ENCODE results near the gene ELOF1. TPM values are rescaled to one million over a fixed set of nuclear protein-coding genes. Genes with fewer than 3 reads are reported as not detected.
A peak's percentile ranks its signal among the peaks of the same experiment; 100 is the strongest.
"Not testable (repeated sequence)": the region's sequence is repeated elsewhere in the genome, so short reads cannot be mapped to it uniquely, and the experiment has no call there.

Gene ELOF1
- total RNA-seq (2014; rRNA removed; shearing (Covaris generic); ENCODE audit: low replicate concordance) = 52.5 and 84.1 TPM in 2 replicates

DNA sequence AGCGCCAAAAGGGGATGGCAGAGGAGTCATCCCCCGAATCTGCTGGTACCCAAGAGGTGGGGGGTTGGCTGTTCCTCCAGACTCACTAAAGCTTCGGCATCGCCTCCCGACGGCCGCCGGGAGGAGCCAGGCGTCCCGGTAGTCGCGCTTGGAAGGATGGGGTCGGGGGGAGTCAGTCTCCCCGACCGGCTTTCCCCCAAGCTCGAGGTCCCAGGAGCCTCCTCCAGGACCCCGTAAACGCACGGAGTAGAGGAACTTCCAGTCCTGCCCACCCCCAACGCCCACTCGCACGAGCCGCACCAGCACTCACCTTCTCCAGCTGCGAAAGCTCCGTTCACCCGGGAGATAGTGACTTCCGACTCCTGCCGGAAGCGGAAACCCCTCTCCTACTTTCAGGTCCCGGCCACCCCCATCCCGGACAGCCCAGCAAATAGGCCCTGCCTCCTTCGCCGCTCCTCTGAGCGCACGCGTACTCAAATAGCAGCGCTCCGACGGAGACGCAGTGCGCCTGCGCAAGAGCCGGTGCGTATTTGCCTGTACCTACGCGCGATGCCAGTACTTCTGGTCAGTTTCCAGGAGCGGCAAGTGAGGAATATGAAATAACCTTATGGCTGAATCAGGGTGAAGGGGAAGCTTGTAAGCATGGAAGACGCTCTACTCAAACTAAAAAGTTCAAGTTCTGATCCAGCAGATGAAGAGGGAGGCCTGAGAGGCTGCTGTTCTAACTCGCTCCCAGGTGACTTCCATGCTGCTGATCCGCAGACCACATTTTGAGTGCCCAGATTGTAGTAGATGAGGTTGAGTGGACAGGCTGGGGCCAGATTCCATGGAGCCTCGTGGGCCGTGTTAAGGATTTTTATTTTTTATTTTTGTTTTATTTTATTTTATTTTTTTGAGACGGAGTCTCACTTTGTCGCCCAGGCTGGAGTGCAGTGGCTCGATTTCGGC, at the start of gene ELOF1:
Gene ELOF1, minus strand, starts transcription at position 350 of the 948 bp plus-strand sequence. CDS start 4,883 bp downstream, outside the sequence.
- no peaks in the 10 kb centered on the region for H3K27me3 ChIP-seq (ENCODE audit: low read length)
- peak within 1 kb of the TSS; percentile 91 for H3K9ac ChIP-seq (ENCODE audit: low read length)
- H3K79me2 ChIP-seq (ENCODE audit: low read length) = peaks cover 53% of the 10 kb centered on the region
- H3K9me2 ChIP-seq (replicated peaks; ENCODE audit: insufficient read depth, low read length) = no peaks in the 10 kb centered on the region
- H4K20me1 ChIP-seq (ENCODE audit: insufficient read depth, low read depth, low read length) = peaks cover 19% of the 10 kb centered on the region
- peak within 1 kb of the TSS; percentile 78 for H3K27ac ChIP-seq (ENCODE audit: low read length)
- H2AFZ ChIP-seq (ENCODE audit: low read length) = peak within 1 kb of the TSS; percentile 69; the same call in 1 of the 2 replicates
- H3K36me3 ChIP-seq (ENCODE audit: insufficient read depth, low read length) = peaks cover 4% of the 10 kb centered on the region; the same call in 1 of the 2 replicates
- H3K4me1 ChIP-seq (ENCODE audit: low read length) = peaks cover 26% of the 10 kb centered on the region
- no peaks in the 10 kb centered on the region for H3K9me3 ChIP-seq (ENCODE audit: low read length)
- peak; percentile 100 for DNase-seq
- H3K4me2 ChIP-seq (ENCODE audit: low read depth, low read length, poor library complexity, severe bottlenecking) = peak within 1 kb of the TSS; percentile 99
- peak within 1 kb of the TSS; percentile 94 for H3K4me3 ChIP-seq (ENCODE audit: low read length)

DNA sequence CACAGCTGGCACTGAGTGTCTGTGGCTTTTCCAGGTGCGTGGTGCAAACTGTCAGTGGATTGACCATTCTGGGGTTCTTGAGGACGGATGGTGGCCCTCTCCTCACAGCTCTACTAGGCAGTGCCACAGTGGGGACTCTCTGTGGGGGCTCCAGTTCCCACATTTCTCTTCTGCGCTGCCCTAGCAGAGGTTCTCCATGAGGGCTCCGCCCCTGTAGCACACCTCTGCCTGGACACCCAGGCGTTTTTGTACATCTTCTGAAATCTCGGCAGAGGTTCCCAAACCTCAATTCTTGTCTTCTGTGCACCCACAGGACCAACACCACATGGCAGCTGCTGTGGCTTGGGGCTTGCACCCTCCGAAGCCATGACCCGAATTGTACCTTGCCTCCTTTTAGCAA, 47.5 kb upstream of the ELOF1 start:
- no peak overlapping the region for H3K4me3 ChIP-seq (ENCODE audit: low read length)
- H4K20me1 ChIP-seq (ENCODE audit: insufficient read depth, low read depth, low read length) = no peaks in the 10 kb centered on the region
- H3K9ac ChIP-seq (ENCODE audit: low read length) = no peak overlapping the region
- H3K9me3 ChIP-seq (ENCODE audit: low read length) = peaks cover 9% of the 10 kb centered on the region
- peaks cover 40% of the 10 kb centered on the region for H3K79me2 ChIP-seq (ENCODE audit: low read length)
- no peak overlapping the region for H3K4me2 ChIP-seq (ENCODE audit: low read depth, low read length, poor library complexity, severe bottlenecking)
- H3K27ac ChIP-seq (ENCODE audit: low read length) = no peak overlapping the region
- no peaks in the 10 kb centered on the region for H3K4me1 ChIP-seq (ENCODE audit: low read length)
- no peaks in the 10 kb centered on the region for H3K9me2 ChIP-seq (replicated peaks; ENCODE audit: insufficient read depth, low read length)
- DNase-seq = no peak
- H3K36me3 ChIP-seq (ENCODE audit: insufficient read depth, low read length) = peaks cover 34% of the 10 kb centered on the region
- no peaks in the 10 kb centered on the region for H3K27me3 ChIP-seq (ENCODE audit: low read length)
- no peak overlapping the region for H2AFZ ChIP-seq (ENCODE audit: low read length)

DNA sequence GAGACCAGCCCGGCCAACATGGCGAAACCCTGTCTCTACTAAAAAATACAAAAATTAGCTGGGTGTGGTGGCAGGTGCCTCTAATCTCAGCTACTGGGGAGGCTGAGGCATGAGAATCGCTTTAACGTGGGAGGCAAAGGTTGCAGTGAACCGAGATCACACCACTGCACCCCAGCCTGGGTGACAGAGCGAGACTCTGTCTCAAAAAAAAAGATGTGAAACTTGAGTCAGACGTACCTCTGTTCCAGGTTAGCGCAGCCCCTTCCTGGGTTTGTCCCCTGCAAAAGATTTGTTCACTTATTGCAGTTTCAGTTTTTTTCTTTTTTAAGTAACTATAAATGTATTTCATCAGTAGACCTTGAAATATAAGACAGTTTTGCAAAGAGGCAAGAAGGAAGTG, 40.7 kb upstream of the ELOF1 start:
- not testable (repeated sequence) for H4K20me1 ChIP-seq (ENCODE audit: insufficient read depth, low read depth, low read length); H3K9me3 ChIP-seq (ENCODE audit: low read length); H3K9me2 ChIP-seq (replicated peaks; ENCODE audit: insufficient read depth, low read length); DNase-seq; H3K9ac ChIP-seq (ENCODE audit: low read length); H3K4me2 ChIP-seq (ENCODE audit: low read depth, low read length, poor library complexity, severe bottlenecking); H2AFZ ChIP-seq (ENCODE audit: low read length); H3K27me3 ChIP-seq (ENCODE audit: low read length); H3K4me3 ChIP-seq (ENCODE audit: low read length); H3K27ac ChIP-seq (ENCODE audit: low read length)
- H3K36me3 ChIP-seq (ENCODE audit: insufficient read depth, low read length) = peaks cover 37% of the 10 kb centered on the region
- H3K4me1 ChIP-seq (ENCODE audit: low read length) = peaks cover 20% of the 10 kb centered on the region
- peaks cover 64% of the 10 kb centered on the region for H3K79me2 ChIP-seq (ENCODE audit: low read length)

DNA sequence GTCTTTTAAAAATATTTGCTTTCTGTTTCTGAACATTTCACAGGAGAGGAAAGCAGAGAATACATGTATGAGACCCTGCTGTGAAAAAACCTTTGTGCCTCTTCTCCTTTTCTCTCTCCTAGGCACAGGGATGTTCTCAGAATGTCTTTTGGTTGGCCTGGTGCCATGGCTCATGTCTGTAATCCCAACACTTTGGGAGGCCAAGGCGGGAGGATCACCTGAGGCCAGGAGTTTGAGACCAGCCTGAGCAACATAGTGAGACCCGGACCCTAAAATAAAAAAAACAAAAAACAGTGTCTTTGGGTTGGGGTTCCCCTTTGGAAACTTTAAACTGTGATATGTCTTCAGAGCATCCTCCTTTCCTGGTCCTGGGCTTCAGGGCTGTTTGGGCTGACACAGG, 39.7 kb upstream of the ELOF1 start:
- Histone ChIP-seq H3K36me3 (ENCODE audit: insufficient read depth, low read length) (peaks cover 28% of the 10 kb centered on the region), H2AFZ (ENCODE audit: low read length) (no peak overlapping the region), H3K27me3 (ENCODE audit: low read length) (no peaks in the 10 kb centered on the region), H3K4me2 (ENCODE audit: low read depth, low read length, poor library complexity, severe bottlenecking) (peak overlapping the region; percentile 87), H3K4me1 (ENCODE audit: low read length) (peaks cover 20% of the 10 kb centered on the region), H3K4me3 (ENCODE audit: low read length) (peak overlapping the region; percentile 96), H4K20me1 (ENCODE audit: insufficient read depth, low read depth, low read length) (no peaks in the 10 kb centered on the region), H3K9ac (ENCODE audit: low read length) (peak overlapping the region; percentile 83; the same call in 1 of the 2 replicates), H3K9me2 (replicated peaks; ENCODE audit: insufficient read depth, low read length) (no peaks in the 10 kb centered on the region), H3K9me3 (ENCODE audit: low read length) (peaks cover 3% of the 10 kb centered on the region; the same call in 1 of the 2 replicates), H3K79me2 (ENCODE audit: low read length) (peaks cover 56% of the 10 kb centered on the region), H3K27ac (ENCODE audit: low read length) (peak overlapping the region; percentile 33; the same call in 1 of the 2 replicates)
- peak; percentile 40 for DNase-seq

DNA sequence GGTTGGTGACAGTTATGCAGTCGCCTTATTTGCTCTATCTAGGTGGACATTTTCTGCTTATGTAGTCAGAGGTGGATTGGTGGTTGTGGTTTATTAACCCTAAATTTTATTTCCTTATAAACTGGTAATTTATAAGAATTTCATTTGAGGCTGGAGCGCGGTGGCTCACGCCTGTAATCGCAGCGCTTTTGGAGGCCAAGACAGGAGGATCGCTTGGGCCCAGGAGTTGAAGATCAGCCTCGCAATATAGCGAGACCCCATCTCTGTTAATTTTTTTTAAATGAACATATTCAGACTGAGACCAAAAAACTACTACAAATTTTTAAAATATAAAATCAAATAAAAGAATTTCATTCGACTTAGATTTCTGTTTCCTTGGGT, 39.1 kb upstream of the ELOF1 start:
- H3K9ac ChIP-seq (ENCODE audit: low read length) = peak overlapping the region; percentile 83
- peak overlapping the region; percentile 87 for H3K4me2 ChIP-seq (ENCODE audit: low read depth, low read length, poor library complexity, severe bottlenecking)
- H3K4me3 ChIP-seq (ENCODE audit: low read length) = peak overlapping the region; percentile 96
- no peak overlapping the region for H2AFZ ChIP-seq (ENCODE audit: low read length)
- H3K27ac ChIP-seq (ENCODE audit: low read length) = peak overlapping the region; percentile 55
- peaks cover 3% of the 10 kb centered on the region; the same call in 1 of the 2 replicates for H3K9me3 ChIP-seq (ENCODE audit: low read length)
- no peak for DNase-seq
- peaks cover 23% of the 10 kb centered on the region for H3K36me3 ChIP-seq (ENCODE audit: insufficient read depth, low read length)
- no peaks in the 10 kb centered on the region for H3K9me2 ChIP-seq (replicated peaks; ENCODE audit: insufficient read depth, low read length)
- H3K27me3 ChIP-seq (ENCODE audit: low read length) = no peaks in the 10 kb centered on the region
- H4K20me1 ChIP-seq (ENCODE audit: insufficient read depth, low read depth, low read length) = no peaks in the 10 kb centered on the region
- H3K79me2 ChIP-seq (ENCODE audit: low read length) = peaks cover 52% of the 10 kb centered on the region
- H3K4me1 ChIP-seq (ENCODE audit: low read length) = peaks cover 20% of the 10 kb centered on the region

DNA sequence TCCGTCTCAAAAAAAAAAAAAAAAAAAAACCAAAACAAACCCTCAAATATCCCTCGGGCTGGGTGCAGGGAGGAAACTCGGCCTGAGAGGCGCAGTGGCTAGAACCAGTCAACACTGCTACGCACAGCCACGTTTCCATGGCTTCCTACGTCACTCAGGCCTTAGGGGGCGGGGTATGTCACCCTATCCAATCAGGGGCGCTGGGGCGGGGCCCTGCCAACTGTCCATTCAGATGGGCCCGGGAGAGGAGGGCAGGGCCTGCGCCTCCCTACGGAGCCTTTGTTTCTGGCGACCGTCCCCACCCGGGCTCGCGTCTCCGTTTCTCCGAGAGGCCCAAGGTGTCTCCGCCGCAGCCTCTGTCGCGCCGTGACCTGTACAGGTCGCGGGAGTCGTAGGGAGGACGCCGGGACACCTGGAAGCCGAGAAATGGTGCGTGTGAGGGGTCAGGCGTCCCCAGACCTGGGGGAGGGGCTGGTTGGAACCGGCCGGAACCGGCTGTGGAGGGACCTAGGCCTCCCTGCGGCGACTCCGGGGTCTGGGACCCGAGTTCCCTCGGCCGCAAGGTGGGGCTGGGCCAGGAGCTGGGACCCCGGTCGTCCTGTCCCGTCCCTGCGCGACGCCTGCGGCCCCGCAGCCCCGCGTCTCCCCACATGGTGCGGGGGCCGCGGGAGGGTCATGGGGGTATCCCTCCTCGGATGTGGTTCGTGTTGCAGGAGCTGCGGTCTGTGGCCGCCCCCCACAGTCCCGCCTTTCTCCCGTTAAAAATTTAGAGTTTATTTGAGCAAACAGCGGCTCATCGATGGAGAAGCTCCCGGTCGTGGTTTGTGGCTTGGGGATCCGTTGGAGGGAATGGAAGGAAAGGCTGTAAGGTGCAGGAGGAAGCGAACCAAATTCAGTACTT, 38.4 kb upstream of the ELOF1 start, which contains the start of gene ZNF627:
Gene ZNF627, plus strand, starts transcription at position 282 of the 901 bp plus-strand sequence. Its CDS starts 145 bp downstream, at position 427.
- peak within 1 kb of the TSS; percentile 83 for H3K9ac ChIP-seq (ENCODE audit: low read length)
- peak; percentile 99 for DNase-seq
- H3K27me3 ChIP-seq (ENCODE audit: low read length) = no peaks in the 10 kb centered on the region
- H3K4me3 ChIP-seq (ENCODE audit: low read length) = peak within 1 kb of the TSS; percentile 96
- H3K9me2 ChIP-seq (replicated peaks; ENCODE audit: insufficient read depth, low read length) = no peaks in the 10 kb centered on the region
- peak within 1 kb of the TSS; percentile 55 for H3K27ac ChIP-seq (ENCODE audit: low read length)
- H3K9me3 ChIP-seq (ENCODE audit: low read length) = peaks cover 3% of the 10 kb centered on the region; the same call in 1 of the 2 replicates
- peaks cover 22% of the 10 kb centered on the region for H3K36me3 ChIP-seq (ENCODE audit: insufficient read depth, low read length)
- H3K4me2 ChIP-seq (ENCODE audit: low read depth, low read length, poor library complexity, severe bottlenecking) = peak within 1 kb of the TSS; percentile 87
- peaks cover 46% of the 10 kb centered on the region for H3K79me2 ChIP-seq (ENCODE audit: low read length)
- H3K4me1 ChIP-seq (ENCODE audit: low read length) = peaks cover 20% of the 10 kb centered on the region
- H2AFZ ChIP-seq (ENCODE audit: low read length) = no peak within 1 kb of the TSS
- no peaks in the 10 kb centered on the region for H4K20me1 ChIP-seq (ENCODE audit: insufficient read depth, low read depth, low read length)

DNA sequence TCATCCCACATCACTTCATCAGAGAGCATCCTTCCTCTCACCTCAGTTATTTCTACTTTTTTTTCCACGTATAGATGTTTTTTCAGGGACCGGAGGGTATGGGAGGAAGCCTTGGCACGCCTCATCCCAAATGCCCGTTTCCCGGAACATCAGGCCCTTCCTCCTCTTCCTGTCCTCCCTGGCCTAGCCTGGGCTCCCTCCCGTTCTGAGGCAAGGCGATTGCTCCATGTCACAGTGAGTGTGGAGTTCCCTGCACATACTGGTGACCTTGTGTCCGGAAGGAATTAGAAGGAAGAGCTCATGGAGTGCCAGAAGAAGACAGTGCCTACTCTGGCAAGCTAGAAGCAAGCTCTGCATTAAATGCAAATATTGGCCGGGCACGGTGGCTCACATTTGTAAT, 37.1 kb upstream of the ELOF1 start:
- peak overlapping the region; percentile 87 for H3K4me2 ChIP-seq (ENCODE audit: low read depth, low read length, poor library complexity, severe bottlenecking)

More for the DNA sequence above, 37.1 kb upstream of the ELOF1 start:
- no peaks in the 10 kb centered on the region for H3K9me2 ChIP-seq (replicated peaks; ENCODE audit: insufficient read depth, low read length)
- peaks cover 16% of the 10 kb centered on the region for H3K36me3 ChIP-seq (ENCODE audit: insufficient read depth, low read length)
- H3K4me3 ChIP-seq (ENCODE audit: low read length) = no peak overlapping the region
- peaks cover 35% of the 10 kb centered on the region for H3K79me2 ChIP-seq (ENCODE audit: low read length)
- peak; percentile 41 for DNase-seq
- no peak overlapping the region for H2AFZ ChIP-seq (ENCODE audit: low read length)
- H3K9ac ChIP-seq (ENCODE audit: low read length) = no peak overlapping the region
- no peaks in the 10 kb centered on the region for H3K9me3 ChIP-seq (ENCODE audit: low read length)
- no peaks in the 10 kb centered on the region for H4K20me1 ChIP-seq (ENCODE audit: insufficient read depth, low read depth, low read length)
- H3K27ac ChIP-seq (ENCODE audit: low read length) = no peak overlapping the region
- peaks cover 20% of the 10 kb centered on the region for H3K4me1 ChIP-seq (ENCODE audit: low read length)
- H3K27me3 ChIP-seq (ENCODE audit: low read length) = no peaks in the 10 kb centered on the region
